ENCODE results near the gene SMARCB1.

Gene SMARCB1

GRCh38 chr22:23780146-23780748 is 6.5 kb upstream of the SMARCB1 start:
- no peak for DNase-seq (ENCODE audit: low read depth)

GRCh38 chr22:23781065-23781464 is 5.7 kb upstream of the SMARCB1 start:
- DNase-seq (ENCODE audit: low read depth) = no peak

DNA sequence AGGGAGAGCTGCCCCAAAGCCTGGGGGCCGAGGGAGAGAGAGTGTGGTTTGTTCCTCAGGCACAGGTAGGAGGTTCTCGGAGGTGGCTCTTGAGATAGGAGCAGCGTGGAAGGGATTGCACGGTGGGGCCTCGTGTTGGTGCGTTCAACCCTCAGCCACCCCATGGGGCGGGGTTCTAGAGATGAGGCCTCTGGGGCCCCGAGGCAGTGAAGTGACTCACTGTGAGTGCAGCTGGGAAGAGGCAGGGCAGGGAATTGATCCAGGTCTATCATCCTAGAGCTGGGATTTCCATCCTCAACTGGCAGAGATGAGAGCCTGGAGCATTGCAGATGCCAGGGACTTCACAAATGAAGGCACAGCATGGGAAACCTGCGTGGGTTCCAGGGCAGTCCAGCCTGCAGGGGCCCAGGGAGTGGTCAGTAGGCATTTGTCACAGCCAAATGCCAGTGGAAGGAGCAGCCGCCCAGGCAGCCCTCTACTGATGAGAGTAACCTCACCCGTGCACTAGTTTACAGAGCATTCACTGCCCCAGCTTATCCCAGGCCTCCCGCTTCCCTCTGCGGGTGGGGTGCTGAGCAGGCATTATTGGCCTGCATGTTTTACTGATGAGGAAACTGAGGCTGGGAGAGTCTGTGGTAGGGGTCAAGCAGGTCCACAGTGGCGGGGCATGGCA is 5.1 kb upstream of the SMARCB1 start:
- DNase-seq (ENCODE audit: low read depth) = no peak

DNA sequence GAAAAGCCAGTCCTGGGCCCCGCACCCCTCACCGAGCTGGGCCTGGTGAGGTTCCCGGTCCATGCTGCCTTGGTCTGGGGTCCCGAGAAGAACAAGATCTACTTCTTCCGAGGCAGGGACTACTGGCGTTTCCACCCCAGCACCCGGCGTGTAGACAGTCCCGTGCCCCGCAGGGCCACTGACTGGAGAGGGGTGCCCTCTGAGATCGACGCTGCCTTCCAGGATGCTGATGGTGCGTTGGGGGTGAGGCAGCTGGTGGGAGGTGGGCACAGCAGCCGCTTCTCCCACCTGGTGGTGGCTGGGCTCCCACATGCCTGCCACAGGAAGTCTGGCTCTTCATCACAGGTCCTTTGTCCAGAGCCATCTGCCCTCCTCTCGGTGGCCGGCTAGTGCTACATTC is 4.5 kb upstream of the SMARCB1 start:
- no peak for DNase-seq (ENCODE audit: low read depth)

DNA sequence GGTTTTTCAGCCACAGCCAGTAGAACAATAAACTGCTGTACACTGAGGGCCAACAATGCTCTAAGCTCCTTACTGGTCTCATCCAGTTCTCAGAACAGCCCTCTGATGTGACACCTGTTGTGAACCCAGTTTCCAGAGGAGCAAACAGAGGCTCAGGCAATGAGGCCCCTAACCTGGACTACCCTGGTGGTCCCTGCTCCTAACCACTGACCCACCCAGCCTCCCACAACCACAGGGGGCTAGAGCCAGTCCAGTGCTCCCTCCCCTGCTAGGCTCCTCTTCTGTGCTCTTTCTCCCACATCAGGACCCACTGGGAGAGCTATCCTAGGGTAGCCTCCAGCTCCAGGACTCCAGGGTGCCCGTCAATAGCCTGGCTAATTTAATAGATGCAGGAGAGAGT is 4.1 kb upstream of the SMARCB1 start:
- no peak for DNase-seq (ENCODE audit: low read depth)

DNA sequence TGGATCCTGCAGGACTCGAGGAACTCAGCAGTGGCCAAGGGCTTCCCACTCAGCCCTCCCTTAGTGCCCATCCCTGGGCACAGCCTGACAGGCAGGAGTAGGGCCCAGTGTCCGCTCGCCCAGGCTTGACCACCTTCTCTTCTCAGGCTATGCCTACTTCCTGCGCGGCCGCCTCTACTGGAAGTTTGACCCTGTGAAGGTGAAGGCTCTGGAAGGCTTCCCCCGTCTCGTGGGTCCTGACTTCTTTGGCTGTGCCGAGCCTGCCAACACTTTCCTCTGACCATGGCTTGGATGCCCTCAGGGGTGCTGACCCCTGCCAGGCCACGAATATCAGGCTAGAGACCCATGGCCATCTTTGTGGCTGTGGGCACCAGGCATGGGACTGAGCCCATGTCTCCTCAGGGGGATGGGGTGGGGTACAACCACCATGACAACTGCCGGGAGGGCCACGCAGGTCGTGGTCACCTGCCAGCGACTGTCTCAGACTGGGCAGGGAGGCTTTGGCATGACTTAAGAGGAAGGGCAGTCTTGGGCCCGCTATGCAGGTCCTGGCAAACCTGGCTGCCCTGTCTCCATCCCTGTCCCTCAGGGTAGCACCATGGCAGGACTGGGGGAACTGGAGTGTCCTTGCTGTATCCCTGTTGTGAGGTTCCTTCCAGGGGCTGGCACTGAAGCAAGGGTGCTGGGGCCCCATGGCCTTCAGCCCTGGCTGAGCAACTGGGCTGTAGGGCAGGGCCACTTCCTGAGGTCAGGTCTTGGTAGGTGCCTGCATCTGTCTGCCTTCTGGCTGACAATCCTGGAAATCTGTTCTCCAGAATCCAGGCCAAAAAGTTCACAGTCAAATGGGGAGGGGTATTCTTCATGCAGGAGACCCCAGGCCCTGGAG is 3.3 kb upstream of the SMARCB1 start:
- no peak for DNase-seq (ENCODE audit: low read depth)

DNA sequence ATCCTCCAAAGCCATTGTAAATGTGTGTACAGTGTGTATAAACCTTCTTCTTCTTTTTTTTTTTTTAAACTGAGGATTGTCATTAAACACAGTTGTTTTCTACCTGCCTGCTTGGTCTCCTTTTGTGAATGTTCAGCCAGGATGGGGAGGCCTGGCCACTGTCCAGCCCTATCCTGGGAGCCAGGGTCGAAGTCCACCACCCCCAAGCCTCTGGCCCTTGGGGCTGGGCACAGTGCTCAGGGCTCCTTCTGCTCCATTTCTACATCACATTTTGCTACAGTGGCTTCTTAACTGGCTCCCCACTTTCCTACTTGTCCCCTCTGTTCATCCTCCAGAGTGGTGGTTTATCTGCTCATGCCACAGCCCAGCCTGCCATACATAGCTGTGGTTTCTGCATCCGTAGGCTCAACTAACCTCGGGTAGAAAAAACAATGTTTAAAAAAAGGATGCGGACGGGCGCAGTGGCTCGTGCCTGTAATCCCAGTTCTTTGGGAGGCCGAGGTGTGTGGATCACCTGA is 2.5 kb upstream of the SMARCB1 start:
- DNase-seq (ENCODE audit: low read depth) = no peak

DNA sequence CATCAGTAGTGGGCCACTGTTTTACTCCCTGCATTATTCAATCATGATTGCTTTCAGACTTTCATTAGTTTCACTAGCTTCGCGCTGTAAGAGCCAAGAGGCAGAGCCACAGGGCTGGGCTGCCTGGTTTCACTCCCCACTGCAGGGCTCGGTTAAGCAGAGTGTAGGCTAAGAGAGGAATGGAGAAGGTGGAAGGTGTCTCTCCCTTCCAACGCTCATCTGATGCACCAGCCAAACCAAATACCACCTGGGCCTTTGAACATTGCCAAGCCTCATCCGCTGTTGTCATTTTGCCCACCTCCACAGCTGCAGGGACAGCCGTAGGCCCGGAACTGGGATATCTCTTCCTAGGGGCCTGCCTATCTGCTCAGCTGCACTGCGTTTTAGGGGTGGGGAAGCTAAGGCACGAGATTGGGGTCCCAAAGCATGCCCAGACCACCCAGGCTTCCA is 480 bp upstream of the SMARCB1 start:
- no peak for DNase-seq (ENCODE audit: low read depth)

DNA sequence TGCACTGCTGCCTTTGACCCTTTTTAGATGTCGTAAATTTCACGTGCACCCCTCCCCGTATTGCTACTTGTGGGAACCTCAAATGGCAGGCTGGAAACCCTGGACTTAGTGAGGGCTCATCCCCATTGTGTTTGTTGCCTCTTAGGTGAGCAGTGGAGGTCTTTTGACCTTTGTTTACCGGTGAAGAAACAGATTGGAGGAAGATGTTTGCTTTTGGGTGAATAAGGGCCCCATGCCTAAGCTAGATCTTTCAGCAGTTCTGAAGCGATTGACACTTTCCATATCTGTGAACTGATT is 782 bp downstream of the SMARCB1 start:
- no peak for DNase-seq (ENCODE audit: low read depth)

- DNase-seq (ENCODE audit: low read depth) = no peak
Measured at GRCh38 chr22:23787910-23788309, 1.1 kb downstream of the SMARCB1 start.

DNA sequence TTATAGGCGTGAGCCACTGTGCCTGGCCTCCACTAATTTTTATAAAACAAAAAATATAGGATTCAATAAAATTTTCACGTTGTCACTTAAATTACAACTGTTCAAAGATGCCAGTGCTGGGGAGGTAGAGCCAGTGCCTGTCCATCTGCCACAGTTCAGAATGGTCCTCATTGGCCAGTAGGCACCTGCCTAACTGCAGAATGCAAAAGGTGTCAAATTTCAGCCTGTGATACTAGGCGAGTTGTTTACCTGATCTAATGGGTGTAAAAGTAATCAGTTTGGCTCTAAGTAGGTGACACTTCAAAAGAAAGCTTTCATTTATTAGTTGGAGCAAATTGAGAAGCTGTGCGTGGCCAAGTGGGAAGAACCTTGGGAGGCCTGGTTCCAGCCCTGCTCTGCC is 2.4 kb downstream of the SMARCB1 start:
- no peak for DNase-seq (ENCODE audit: low read depth)

GRCh38 chr22:23789638-23790037 is 2.9 kb downstream of the SMARCB1 start:
- no peak for DNase-seq (ENCODE audit: low read depth)

- DNase-seq (ENCODE audit: low read depth) = no peak
Measured at GRCh38 chr22:23790819-23791737, 4.3 kb downstream of the SMARCB1 start.

GRCh38 chr22:23791738-23792645 is 5.2 kb downstream of the SMARCB1 start:
- no peak for DNase-seq (ENCODE audit: low read depth)

- no peak for DNase-seq (ENCODE audit: low read depth)
Measured at GRCh38 chr22:23793326-23793725, 6.6 kb downstream of the SMARCB1 start.

- no peak for DNase-seq (ENCODE audit: low read depth)
Measured at GRCh38 chr22:23796461-23796860, 9.7 kb downstream of the SMARCB1 start.

- no peak for DNase-seq (ENCODE audit: low read depth)
Measured at GRCh38 chr22:23800297-23801237, 13.8 kb downstream of the SMARCB1 start.

DNA sequence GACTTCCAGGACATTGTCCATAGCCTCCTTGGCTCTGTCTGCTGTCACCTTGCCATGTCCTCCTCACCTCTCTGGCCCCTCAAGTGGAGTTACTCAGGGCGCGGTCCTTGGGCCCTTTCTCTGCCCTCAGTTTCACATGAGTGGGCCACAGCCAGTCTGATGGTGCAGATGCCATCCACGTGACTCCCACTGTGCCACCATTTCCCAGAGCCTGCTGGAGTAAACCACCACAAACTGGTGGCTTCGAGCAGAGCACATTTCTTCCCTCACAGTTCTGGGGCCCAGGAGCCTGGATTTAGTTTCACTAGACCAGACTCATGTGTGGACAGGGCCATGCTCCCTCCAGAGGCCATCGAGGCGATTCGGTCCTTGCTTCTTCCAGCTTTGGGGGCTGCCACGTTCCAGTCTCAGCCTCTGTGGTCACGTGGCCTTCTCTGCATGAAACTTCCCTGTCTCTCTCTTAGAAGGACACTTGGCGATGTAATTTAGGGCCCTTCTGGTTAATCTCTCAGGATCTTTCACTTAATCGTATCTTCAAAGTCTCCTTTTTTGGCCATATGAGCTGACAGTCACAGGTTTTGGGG is 14.6 kb downstream of the SMARCB1 start:
- no peak for DNase-seq (ENCODE audit: low read depth)

DNA sequence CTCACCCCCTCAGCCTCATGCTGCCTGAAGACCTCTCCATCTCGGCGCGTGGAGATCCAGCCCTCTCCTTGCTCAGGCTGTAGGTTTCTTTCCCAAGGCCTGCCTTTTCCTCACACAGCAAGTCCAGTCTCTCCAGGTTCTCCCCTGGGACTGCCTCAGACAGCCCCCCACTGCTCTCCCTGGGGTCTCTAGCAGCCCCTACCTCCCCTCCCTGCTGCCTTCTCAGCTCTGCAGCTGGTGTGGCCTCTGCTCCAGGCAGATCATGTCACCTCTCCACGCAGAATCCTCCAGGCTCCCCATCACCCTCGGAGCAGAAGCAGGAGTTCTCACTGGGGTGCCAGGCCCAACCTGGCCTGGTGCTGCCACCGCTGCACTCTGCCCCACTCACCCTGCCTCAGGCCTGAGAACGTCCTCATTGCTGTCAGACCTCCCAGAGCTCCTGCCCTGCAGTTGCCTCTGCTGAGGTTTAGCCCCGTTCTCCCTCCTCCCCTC is 15.2 kb downstream of the SMARCB1 start:
- no peak for DNase-seq (ENCODE audit: low read depth)

All from stimulated activated CD4-positive, alpha-beta T cell treated with anti-CD3 and anti-CD28 coated beads, Interleukin-2, amount 100 ng/mL, for 4 hours (primary cell).